Thyroid gland (tissue), 4 donors: ENCODE data around the gene GRSF1. TPM values are rescaled to one million over a fixed set of nuclear protein-coding genes. Genes with fewer than 3 reads are reported as not detected.
"Not testable (repeated sequence)": the region's sequence is repeated elsewhere in the genome, so short reads cannot be mapped to it uniquely, and the experiment has no call there.

Source experiments
- DNase-seq, 2 donors: peaks; one replicate each; pipeline ENCODE4 v3.0.0-alpha.2; 2019
- H3K27ac ChIP-seq, 3 donors: fragments of 200-600 bp; sonication (generic); 1 replicate in 2 of 3; 2 replicates in 1 of 3; pipeline ENCODE4 v1.5.1; 2016 to 2019; ENCODE audit warnings: mild to moderate bottlenecking in 1 of 3, moderate library complexity in 1 of 3
- H3K27me3 ChIP-seq: fragments of 200-600 bp; sonication (generic); one replicate; pipeline ENCODE4 v1.5.1; 2019
- H3K36me3 ChIP-seq, 2 donors: fragments of 200-600 bp; sonication (generic); one replicate each; pipeline ENCODE4 v1.5.1; 2016 to 2019
- H3K4me1 ChIP-seq, 2 donors: fragments of 200-600 bp; sonication (generic); one replicate each; pipeline ENCODE4 v1.5.1; 2017 to 2019
- H3K4me3 ChIP-seq, 3 donors: fragments of 200-600 bp; sonication (generic); replicated peaks in 1 of 3; 1 replicate in 2 of 3; 2 replicates in 1 of 3; pipeline ENCODE4 v1.5.1; 2016; ENCODE audit warnings: mild to moderate bottlenecking in 1 of 3
- H3K9me3 ChIP-seq: fragments of 200-600 bp; sonication (generic); one replicate; pipeline ENCODE4 v1.5.1; 2017
- POLR2A ChIP-seq, 2 donors: fragments of 450-650 bp; IDR thresholded peaks; one replicate each; pipeline ENCODE4 v1.6.1; 2017; ENCODE audit warnings: antibody characterized with exemption in 2 of 2, mild to moderate bottlenecking in 2 of 2, moderate library complexity in 1 of 2
- WGBS, 2 donors: methylation state at CpG; one replicate each; pipeline ENCODE4 v1.1.5; 2017; 5-methylcytosine and 5-hydroxymethylcytosine counted together
- intact Hi-C: fragments of 100-400 bp; cut with DNase I; formaldehyde crosslinking; loops from one replicate; pipeline ENCODE4 v1.15.1; 2023
- small RNA-seq: library from RNA; depleted of rRNA; stranded (forward); fragments of <200 nt; gene quantifications from one replicate; pipeline ENCODE3, GENCODE V24; 2016
- total RNA-seq, 4 donors: library from RNA; depleted of rRNA; stranded (reverse); fragments of >200 nt; gene quantifications; one replicate each; pipeline ENCODE4 v1.2.3, GENCODE V29; 2016
- TF ChIP-seq, protein P1 (sequence below), 6 experiments: fragments of 200-600 bp in 3 of 6; fragments of 450-650 bp in 3 of 6; sonication (generic) in 3 of 6; IDR thresholded peaks; one replicate each; pipeline ENCODE4 v1.5.1; 2016 to 2019; ENCODE audit warnings: antibody characterized with exemption in 6 of 6, mild to moderate bottlenecking in 2 of 6, inconsistent platforms in 1 of 6, moderate library complexity in 1 of 6

Gene GRSF1
- total RNA-seq, 4 donors from 2014 or later: 59.7 to 69.6 (median 67.0) TPM

GRCh38 chr4:70783096-70783495 is 56.6 kb downstream of the GRSF1 start:
- no peak for TF ChIP-seq POLR2A (IDR thresholded peaks at IDR 0.05)
- TF ChIP-seq, protein P1, sequence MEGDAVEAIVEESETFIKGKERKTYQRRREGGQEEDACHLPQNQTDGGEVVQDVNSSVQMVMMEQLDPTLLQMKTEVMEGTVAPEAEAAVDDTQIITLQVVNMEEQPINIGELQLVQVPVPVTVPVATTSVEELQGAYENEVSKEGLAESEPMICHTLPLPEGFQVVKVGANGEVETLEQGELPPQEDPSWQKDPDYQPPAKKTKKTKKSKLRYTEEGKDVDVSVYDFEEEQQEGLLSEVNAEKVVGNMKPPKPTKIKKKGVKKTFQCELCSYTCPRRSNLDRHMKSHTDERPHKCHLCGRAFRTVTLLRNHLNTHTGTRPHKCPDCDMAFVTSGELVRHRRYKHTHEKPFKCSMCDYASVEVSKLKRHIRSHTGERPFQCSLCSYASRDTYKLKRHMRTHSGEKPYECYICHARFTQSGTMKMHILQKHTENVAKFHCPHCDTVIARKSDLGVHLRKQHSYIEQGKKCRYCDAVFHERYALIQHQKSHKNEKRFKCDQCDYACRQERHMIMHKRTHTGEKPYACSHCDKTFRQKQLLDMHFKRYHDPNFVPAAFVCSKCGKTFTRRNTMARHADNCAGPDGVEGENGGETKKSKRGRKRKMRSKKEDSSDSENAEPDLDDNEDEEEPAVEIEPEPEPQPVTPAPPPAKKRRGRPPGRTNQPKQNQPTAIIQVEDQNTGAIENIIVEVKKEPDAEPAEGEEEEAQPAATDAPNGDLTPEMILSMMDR (IDR thresholded peaks at IDR 0.05): no peak
- no peak for DNase-seq
- no peak overlapping the region for H3K4me3 ChIP-seq
- intact Hi-C loops: no loop called here
- H3K4me1 ChIP-seq: peaks cover 0 to 10% of the 10 kb centered on the region in 2 donors
- H3K27me3 ChIP-seq: no peaks in the 10 kb centered on the region
- no peaks in the 10 kb centered on the region for H3K9me3 ChIP-seq
- WGBS, 2 donors: 93% methylated on average over 4 of the region's 4 CpGs
- no peak overlapping the region for H3K27ac ChIP-seq
- H3K36me3 ChIP-seq: peaks cover 19 to 33% of the 10 kb centered on the region in 2 donors

DNA sequence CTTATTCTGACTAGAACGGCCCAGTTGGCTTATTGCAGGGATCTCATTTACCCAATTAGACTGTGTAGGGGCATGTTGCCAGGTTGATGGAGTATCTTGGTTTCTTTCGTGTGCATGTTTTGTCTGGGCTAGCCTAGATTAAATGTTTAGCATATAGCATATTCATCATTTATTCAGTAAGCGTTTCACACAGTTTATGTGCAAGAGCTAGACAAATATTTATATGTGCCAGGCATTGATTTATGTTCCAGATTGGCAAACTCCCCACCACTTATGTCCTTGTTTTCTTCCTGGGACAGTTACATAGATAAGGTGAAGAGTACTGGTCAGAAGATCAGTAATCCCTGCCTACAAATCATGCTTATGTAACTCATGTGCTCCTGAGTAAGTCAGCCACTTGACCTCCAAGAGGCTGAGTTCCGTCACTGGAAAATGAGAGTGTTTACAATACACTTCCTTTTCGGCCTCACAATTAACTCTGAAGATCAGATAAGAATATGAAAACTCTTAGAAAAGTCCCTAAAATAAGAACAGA is 60.7 kb downstream of the GRSF1 start:
- H3K27ac ChIP-seq: peak overlapping the region; percentile 42 to 81 (median 69)
- intact Hi-C loops: no loop called here

DNA sequence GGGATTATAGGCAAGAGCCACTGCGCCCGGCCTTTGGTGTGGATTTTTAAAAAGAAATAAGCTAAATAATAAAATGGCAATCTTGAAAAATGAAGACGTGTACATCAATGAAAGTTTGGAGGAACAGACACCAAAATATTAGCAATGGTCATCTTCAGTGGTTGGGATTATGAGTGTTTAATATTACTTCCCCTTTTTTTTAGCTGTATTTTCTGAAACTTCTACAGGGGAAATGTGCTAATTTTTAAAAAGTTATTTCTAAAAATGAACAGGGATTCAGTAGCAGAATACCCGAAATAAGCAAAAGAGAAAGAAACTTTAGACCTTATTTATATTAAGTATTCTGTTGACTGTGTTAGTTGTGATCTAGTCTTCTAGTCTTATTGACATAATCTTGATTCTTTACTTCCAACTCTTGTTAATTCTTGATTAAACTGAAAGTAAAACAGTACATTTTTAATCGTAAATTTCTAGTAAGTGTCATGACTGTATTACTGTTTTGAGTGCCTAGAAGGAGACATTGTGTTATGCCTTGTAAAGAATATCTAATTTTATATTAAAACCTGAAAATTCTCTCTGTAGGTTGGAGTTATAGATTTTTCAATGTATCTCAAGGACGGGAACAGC is 66.6 kb downstream of the GRSF1 start:
- WGBS, 2 donors: 93 to 96% methylated on average over 6 of the region's 6 CpGs
- Histone ChIP-seq H3K27ac (no peak overlapping the region), H3K36me3 (peaks cover 19 to 27% of the 10 kb centered on the region in 2 donors), H3K4me3 (no peak overlapping the region), H3K9me3 (no peaks in the 10 kb centered on the region), H3K27me3 (no peaks in the 10 kb centered on the region), H3K4me1 (no peaks in the 10 kb centered on the region)
- DNase-seq: no peak
- intact Hi-C loops: no loop called here
- no peak for TF ChIP-seq POLR2A (IDR thresholded peaks at IDR 0.05)
- TF ChIP-seq, protein P1 (IDR thresholded peaks at IDR 0.05): no peak

More for the DNA sequence above, 60.7 kb downstream of the GRSF1 start:
- Histone ChIP-seq H3K4me1 (peaks cover 0 to 10% of the 10 kb centered on the region in 2 donors), H3K4me3 (no peak overlapping the region), H3K36me3 (peaks cover 19 to 22% of the 10 kb centered on the region in 2 donors), H3K27me3 (no peaks in the 10 kb centered on the region), H3K9me3 (no peaks in the 10 kb centered on the region)
- TF ChIP-seq POLR2A (IDR thresholded peaks at IDR 0.05): no peak
- TF ChIP-seq, protein P1 (IDR thresholded peaks at IDR 0.05): no peak
- peak; percentile 74 to 75 for DNase-seq
- 42 to 54% methylated on average over 5 of the region's 5 CpGs for WGBS, 2 donors

GRCh38 chr4:70769396-70769795 is 70.3 kb downstream of the GRSF1 start:
- H3K4me1 ChIP-seq, H3K4me3 ChIP-seq, H3K9me3 ChIP-seq, intact Hi-C loops, DNase-seq, H3K27ac ChIP-seq, H3K27me3 ChIP-seq: not testable (repeated sequence)
- WGBS, 2 donors: 93 to 97% methylated on average over 1 of the region's 1 CpG
- H3K36me3 ChIP-seq: peaks cover 14 to 31% of the 10 kb centered on the region in 2 donors

DNA sequence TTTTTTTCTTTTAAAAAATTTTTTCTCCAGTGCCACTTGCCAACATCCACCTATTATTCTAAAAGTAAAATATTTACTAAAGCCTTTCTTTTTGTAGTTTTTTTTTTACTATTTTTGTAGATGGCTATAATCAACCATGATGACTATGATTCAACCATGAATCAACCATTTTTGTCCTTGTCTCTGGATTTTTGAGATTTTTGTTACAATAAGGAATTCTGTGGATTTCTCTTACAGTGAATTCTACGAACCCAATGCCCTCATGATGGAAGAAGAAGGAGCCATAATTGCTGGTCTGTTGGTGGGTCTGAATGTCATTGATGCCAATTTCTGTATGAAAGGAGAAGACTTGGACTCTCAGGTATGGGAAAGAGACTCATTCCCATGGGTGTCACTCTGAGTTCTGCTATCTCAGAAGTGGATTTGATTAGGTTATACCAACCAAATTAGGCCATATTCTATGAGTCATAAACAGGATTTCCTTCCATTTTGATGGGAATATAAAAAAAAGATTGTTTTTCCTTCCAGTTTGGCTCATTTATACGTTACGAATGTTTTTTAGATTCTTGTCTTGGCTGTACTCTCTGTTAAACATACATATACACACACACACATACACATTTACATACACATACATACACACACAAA is 71.3 kb downstream of the GRSF1 start:
- H3K27me3 ChIP-seq: no peaks in the 10 kb centered on the region
- TF ChIP-seq, protein P1 (IDR thresholded peaks at IDR 0.05): no peak
- intact Hi-C loops: no loop called here
- WGBS, 2 donors: 87% methylated on average over 3 of the region's 3 CpGs
- no peak overlapping the region for H3K27ac ChIP-seq
- H3K4me3 ChIP-seq: no peak overlapping the region
- no peak for DNase-seq
- no peaks in the 10 kb centered on the region for H3K9me3 ChIP-seq
- peaks cover 14 to 31% of the 10 kb centered on the region in 2 donors for H3K36me3 ChIP-seq
- peaks cover 5% of the 10 kb centered on the region in 2 donors for H3K4me1 ChIP-seq

Small RNA genes within 50 kb of the gene (small RNA-seq; reads per million reads assigned to genes)
- gene RF00026: not detected
- not detected for gene RNU6-891P

Other genes starting within 250 kb of the GRSF1 start
- gene AMBN, start 247.6 kb downstream of the GRSF1 start, total RNA-seq: not detected
- under 1 TPM in 2 of 4 donors, not detected in 2; under 0.01 to 0.10 TPM for gene ENAM, start 211.1 kb downstream of the GRSF1 start, total RNA-seq
- 100 to 1,000 TPM in 1 of 4 donors, 1 to 10 TPM in 1, under 1 TPM in 1, not detected in 1; 0.67 to 154 (median 3.7) TPM for gene JCHAIN, start 173.4 kb downstream of the GRSF1 start, total RNA-seq
- 10 to 100 TPM; 12.4 to 17.7 (median 15.5) TPM for gene UTP3, start 151.4 kb downstream of the GRSF1 start, total RNA-seq
- 100 to 1,000 TPM; 148 to 242 (median 155) TPM for gene RUFY3, start 117.9 kb downstream of the GRSF1 start, total RNA-seq
- 10 to 100 TPM; 24.1 to 33.9 (median 29.6) TPM for gene MOB1B, start 62.5 kb upstream of the GRSF1 start, total RNA-seq
- gene DCK, start 153.8 kb upstream of the GRSF1 start, total RNA-seq: 10 to 100 TPM; 10.9 to 15.2 (median 14.6) TPM